H9 (cell line): Measurements from ENCODE around the gene KAZALD1. TPM values are rescaled to one million over a fixed set of nuclear protein-coding genes. Genes with fewer than 3 reads are reported as not detected.

Experiments used
- DNase-seq: peaks from one replicate; pipeline ENCODE4 v3.0.0-alpha.2; 2017
- H2AFZ ChIP-seq: one replicate; pipeline ENCODE4 v1.6.1; 2013; ENCODE audit warnings: mild to moderate bottlenecking, low read length, control low read depth, moderate library complexity
- H2AK5ac ChIP-seq: 2 replicates; pipeline ENCODE4 v1.6.1; 2013; ENCODE audit warnings: low read length, control low read depth, mixed read lengths; ENCODE audit not compliant: insufficient read length
- H2BK120ac ChIP-seq: one replicate; pipeline ENCODE4 v1.6.1; 2013; ENCODE audit warnings: low read depth, mild to moderate bottlenecking, low read length, control low read depth, inconsistent platforms; ENCODE audit not compliant: poor library complexity, severe bottlenecking
- H2BK12ac ChIP-seq: 2 replicates; pipeline ENCODE4 v1.6.1; 2013; ENCODE audit warnings: low read length, control low read depth, mixed read lengths, low read depth; ENCODE audit not compliant: insufficient read length
- H2BK15ac ChIP-seq: 2 replicates; pipeline ENCODE4 v1.6.1; 2013; ENCODE audit warnings: low read depth, low read length, control low read depth
- H2BK20ac ChIP-seq: one replicate; pipeline ENCODE4 v1.6.1; 2013; ENCODE audit warnings: low read depth, mild to moderate bottlenecking, low read length, control low read depth, inconsistent platforms; ENCODE audit not compliant: poor library complexity, severe bottlenecking
- H2BK5ac ChIP-seq: 2 replicates; pipeline ENCODE4 v1.6.1; 2013; ENCODE audit warnings: low read length, control low read depth, mixed read lengths; ENCODE audit not compliant: insufficient read length
- H3K14ac ChIP-seq: 2 replicates; pipeline ENCODE4 v1.6.1; 2013; ENCODE audit warnings: low read length, control low read depth; ENCODE audit not compliant: insufficient read depth
- H3K18ac ChIP-seq: 2 replicates; pipeline ENCODE4 v1.6.1; 2013; ENCODE audit warnings: low read depth, mild to moderate bottlenecking, mixed read lengths, low read length, control low read depth; ENCODE audit not compliant: insufficient read length
- H3K23ac ChIP-seq: 2 replicates; pipeline ENCODE4 v1.6.1; 2013; ENCODE audit warnings: low read length, control low read depth, mixed read lengths, low read depth; ENCODE audit not compliant: insufficient read length
- H3K23me2 ChIP-seq: 2 replicates; pipeline ENCODE4 v1.6.1; 2013; ENCODE audit warnings: low read depth, mild to moderate bottlenecking, mixed read lengths, low read length, control low read depth; ENCODE audit not compliant: insufficient read length, poor library complexity, severe bottlenecking
- H3K27ac ChIP-seq: 2 replicates; pipeline ENCODE4 v1.5.1; 2013; ENCODE audit warnings: low read length, control low read depth, mixed read lengths, low read depth; ENCODE audit not compliant: insufficient read length
- H3K27me3 ChIP-seq: 2 replicates; pipeline ENCODE4 v1.6.1; 2013; ENCODE audit warnings: low read length, control low read depth, inconsistent platforms; ENCODE audit not compliant: insufficient read depth
- H3K4ac ChIP-seq: 2 replicates; pipeline ENCODE4 v1.6.1; 2013; ENCODE audit warnings: low read depth, mild to moderate bottlenecking, control low read depth, inconsistent platforms, low read length, moderate library complexity
- H3K4me1 ChIP-seq: 2 replicates; pipeline ENCODE4 v1.6.1; 2013; ENCODE audit warnings: low read length, control low read depth, inconsistent platforms; ENCODE audit not compliant: insufficient read depth
- H3K4me2 ChIP-seq: 2 replicates; pipeline ENCODE4 v1.6.1; 2013; ENCODE audit warnings: low read length, control low read depth, mixed read lengths; ENCODE audit not compliant: insufficient read length, insufficient read depth
- H3K56ac ChIP-seq: 2 replicates; pipeline ENCODE4 v1.6.1; 2013; ENCODE audit warnings: low read depth, mild to moderate bottlenecking, mixed read lengths, low read length, control low read depth; ENCODE audit not compliant: insufficient read length
- H3K79me1 ChIP-seq: 2 replicates; pipeline ENCODE4 v1.6.1; 2013; ENCODE audit warnings: low read depth, mild to moderate bottlenecking, moderate library complexity, low read length, control low read depth, inconsistent platforms; ENCODE audit not compliant: insufficient read depth, poor library complexity, severe bottlenecking
- H3K79me2 ChIP-seq: 2 replicates; pipeline ENCODE4 v1.6.1; 2013; ENCODE audit warnings: low read length, control low read depth, inconsistent platforms; ENCODE audit not compliant: insufficient read depth
- H3K9ac ChIP-seq: 2 replicates; pipeline ENCODE4 v1.6.1; 2013; ENCODE audit warnings: low read length, control low read depth, mixed read lengths; ENCODE audit not compliant: insufficient read length; ENCODE audit errors: extremely low read depth
- H3K9me3 ChIP-seq: one replicate; pipeline ENCODE4 v1.6.1; 2013; ENCODE audit warnings: low read depth, low read length, inconsistent platforms; ENCODE audit not compliant: control insufficient read depth
- H3T11ph ChIP-seq: one replicate; pipeline ENCODE4 v1.6.1; 2013; ENCODE audit warnings: mild to moderate bottlenecking, low read length, control low read depth, inconsistent platforms
- H4K20me1 ChIP-seq: one replicate; pipeline ENCODE4 v1.6.1; 2013; ENCODE audit not compliant: control insufficient read depth, insufficient read length, insufficient read depth
- H4K5ac ChIP-seq: 2 replicates; pipeline ENCODE4 v1.6.1; 2013; ENCODE audit warnings: low read depth, mild to moderate bottlenecking, mixed read lengths, low read length, control low read depth; ENCODE audit not compliant: insufficient read length
- H4K8ac ChIP-seq: replicated peaks from 2 replicates; pipeline ENCODE4 v1.6.1; 2013; ENCODE audit warnings: low read length, control low read depth, mixed read lengths, low read depth; ENCODE audit not compliant: insufficient read length
- H4K91ac ChIP-seq: 2 replicates; pipeline ENCODE4 v1.6.1; 2013; ENCODE audit warnings: low read depth, mild to moderate bottlenecking, moderate library complexity, mixed read lengths, low read length, control low read depth; ENCODE audit not compliant: insufficient read length
- H3K27ac Mint-ChIP-seq, 3 experiments: 2 replicates in 2 of 3; 3 replicates in 1 of 3; pipeline ENCODE4 v1.8.0; 2020 to 2021; ENCODE audit warnings: mixed read lengths in 3 of 3, mild to moderate bottlenecking in 1 of 3, moderate library complexity in 1 of 3
- H3K27me3 Mint-ChIP-seq: 2 replicates; pipeline ENCODE4 v1.8.0; 2021; ENCODE audit warnings: low read depth, mild to moderate bottlenecking, moderate library complexity, mixed read lengths
- H3K36me3 Mint-ChIP-seq, 3 experiments: 2 replicates in 2 of 3; 3 replicates in 1 of 3; pipeline ENCODE4 v1.8.0; 2020 to 2021; ENCODE audit warnings: low read depth in 3 of 3, mixed read lengths in 3 of 3; ENCODE audit not compliant: insufficient read depth in 1 of 3
- H3K4me1 Mint-ChIP-seq, 2 experiments: 2 replicates each; pipeline ENCODE4 v1.8.0; 2020; ENCODE audit warnings: mixed read lengths in 2 of 2
- H3K4me3 Mint-ChIP-seq, 2 experiments: 2 replicates in 1 of 2; 3 replicates in 1 of 2; pipeline ENCODE4 v1.8.0; 2020 to 2021; ENCODE audit warnings: mild to moderate bottlenecking in 2 of 2, mixed read lengths in 2 of 2, moderate library complexity in 1 of 2
- H3K9me3 Mint-ChIP-seq, 2 experiments: 2 replicates in 1 of 2; 3 replicates in 1 of 2; pipeline ENCODE4 v1.8.0; 2020; ENCODE audit warnings: mild to moderate bottlenecking in 2 of 2, mixed read lengths in 2 of 2, moderate library complexity in 1 of 2
- WGBS: extraction: QIAGEN DNeasy Blood & Tissue Kit; methylation state at CpG from one replicate; pipeline ENCODE4 v1.1.7; 2013; ENCODE audit warnings: missing lambda C conversion rate, low lambda C conversion rate, mixed read lengths; ENCODE audit not compliant: insufficient read length; ENCODE audit errors: extremely low coverage; 5-methylcytosine and 5-hydroxymethylcytosine counted together
- total RNA-seq: library from RNA; stranded (reverse); gene quantifications from 2 replicates; pipeline ENCODE4 v1.2.1, GENCODE V29; 2021
- TF ChIP-seq, protein P1 (sequence below): fragments of 200-600 bp; sonication (generic); conservative IDR thresholded peaks from 3 replicates; pipeline ENCODE4 v1.8.0; 2021; ENCODE audit warnings: antibody characterized with exemption, mild to moderate bottlenecking

Gene KAZALD1
- total RNA-seq, 1 experiment from 2014 or later: 2.9 TPM

GRCh38 chr10:101035916-101036702, 25.7 kb upstream of the KAZALD1 start:
- TF ChIP-seq, protein P1, sequence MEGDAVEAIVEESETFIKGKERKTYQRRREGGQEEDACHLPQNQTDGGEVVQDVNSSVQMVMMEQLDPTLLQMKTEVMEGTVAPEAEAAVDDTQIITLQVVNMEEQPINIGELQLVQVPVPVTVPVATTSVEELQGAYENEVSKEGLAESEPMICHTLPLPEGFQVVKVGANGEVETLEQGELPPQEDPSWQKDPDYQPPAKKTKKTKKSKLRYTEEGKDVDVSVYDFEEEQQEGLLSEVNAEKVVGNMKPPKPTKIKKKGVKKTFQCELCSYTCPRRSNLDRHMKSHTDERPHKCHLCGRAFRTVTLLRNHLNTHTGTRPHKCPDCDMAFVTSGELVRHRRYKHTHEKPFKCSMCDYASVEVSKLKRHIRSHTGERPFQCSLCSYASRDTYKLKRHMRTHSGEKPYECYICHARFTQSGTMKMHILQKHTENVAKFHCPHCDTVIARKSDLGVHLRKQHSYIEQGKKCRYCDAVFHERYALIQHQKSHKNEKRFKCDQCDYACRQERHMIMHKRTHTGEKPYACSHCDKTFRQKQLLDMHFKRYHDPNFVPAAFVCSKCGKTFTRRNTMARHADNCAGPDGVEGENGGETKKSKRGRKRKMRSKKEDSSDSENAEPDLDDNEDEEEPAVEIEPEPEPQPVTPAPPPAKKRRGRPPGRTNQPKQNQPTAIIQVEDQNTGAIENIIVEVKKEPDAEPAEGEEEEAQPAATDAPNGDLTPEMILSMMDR: no peak
- Histone ChIP-seq H2AFZ (no peak overlapping the region), H4K20me1 (no peaks in the 10 kb centered on the region), H2BK12ac (no peak overlapping the region), H3K23me2 (peaks cover 12% of the 10 kb centered on the region), H2BK120ac (no peak overlapping the region), H3K27me3 (peaks cover 4% of the 10 kb centered on the region; the same call in 1 of the 2 replicates), H2BK15ac (no peak overlapping the region), H3K4me1 (no peaks in the 10 kb centered on the region), H3K79me1 (no peaks in the 10 kb centered on the region), H2AK5ac (no peak overlapping the region), H3K79me2 (no peaks in the 10 kb centered on the region), H4K5ac (no peak overlapping the region), H3K9ac (no peak overlapping the region), H3T11ph (no peak overlapping the region), H3K14ac (no peak overlapping the region), H2BK20ac (no peak overlapping the region), H3K23ac (no peak overlapping the region), H3K9me3 (no peaks in the 10 kb centered on the region), H3K18ac (no peak overlapping the region), H4K91ac (no peak overlapping the region), H2BK5ac (no peak overlapping the region), H3K56ac (no peak overlapping the region), H3K27ac (no peak overlapping the region), H3K4me2 (no peak overlapping the region), H3K4ac (no peak overlapping the region), H4K8ac (no peak overlapping the region)
- DNase-seq: no peak
- Mint-ChIP-seq H3K36me3 (no peaks in the 10 kb centered on the region), H3K4me1 (peaks cover 14 to 28% of the 10 kb centered on the region in 2 experiments), H3K9me3 (no peaks in the 10 kb centered on the region; a peak in 1 of 5 replicates), H3K27ac (no peak overlapping the region; a peak in 1 of 7 replicates), H3K4me3 (no peak overlapping the region), H3K27me3 (peaks cover 81% of the 10 kb centered on the region)
- WGBS: no CpG with 5 or more reads among the region's 10 CpGs
